Astrocyte of the spinal cord (primary cell): ENCODE data around the gene LRRC15.

ENCODE experiments used
- DNase-seq: peaks from one replicate; pipeline ENCODE4 v3.0.0; 2011; ENCODE audit warnings: low read depth, low spot score
- H3K4me3 ChIP-seq: 2 replicates; pipeline ENCODE4 v1.5.1; 2011; ENCODE audit warnings: low read depth, mild to moderate bottlenecking, low read length, moderate library complexity
- CTCF ChIP-seq: IDR thresholded peaks from 2 replicates; pipeline ENCODE4 v1.5.1; 2012; ENCODE audit warnings: low read depth, mild to moderate bottlenecking, low read length, inconsistent platforms
- in situ Hi-C: cut with HindIII; loops from 2 replicates; pipeline ENCODE4 v1.10.0; 2017; ENCODE audit warnings: low sequenced_read_pairs

The LRRC15 gene

GRCh38 chr3:194342861-194343560 lies 26.5 kb downstream of the LRRC15 start:
- no peak for TF ChIP-seq CTCF
- in situ Hi-C loops: no loop called here
- H3K4me3 ChIP-seq: no peak overlapping the region
- DNase-seq: no peak

GRCh38 chr3:194340757-194341400 lies 28.7 kb downstream of the LRRC15 start:
- TF ChIP-seq CTCF: no peak
- no peak overlapping the region for H3K4me3 ChIP-seq
- in situ Hi-C loops: no loop called here
- DNase-seq: no peak

- H3K4me3 ChIP-seq: no peak overlapping the region
- no peak for DNase-seq
- in situ Hi-C loops: no loop called here
- TF ChIP-seq CTCF: no peak
Measured at GRCh38 chr3:194339840-194340239, 29.7 kb downstream of the LRRC15 start.

- in situ Hi-C loops: no loop called here
- TF ChIP-seq CTCF: peak; percentile 25
Measured at GRCh38 chr3:194339356-194339755, 30.2 kb downstream of the LRRC15 start.

GRCh38 chr3:194337965-194338753 lies 31.4 kb downstream of the LRRC15 start:
- in situ Hi-C loops: no loop called here
- TF ChIP-seq CTCF: no peak
- no peak for DNase-seq
- no peak overlapping the region for H3K4me3 ChIP-seq

More at GRCh38 chr3:194339356-194339755, 30.2 kb downstream of the LRRC15 start:
- no peak overlapping the region for H3K4me3 ChIP-seq
- no peak for DNase-seq

- no peak overlapping the region for H3K4me3 ChIP-seq
- DNase-seq: no peak
- TF ChIP-seq CTCF: no peak
- in situ Hi-C loops: no loop called here
Measured at GRCh38 chr3:194336601-194337355, 32.8 kb downstream of the LRRC15 start.
